Glomerular visceral epithelial cell (primary cell): ENCODE data around the gene PATJ.
A peak's percentile ranks its signal among the peaks of the same experiment; 100 is the strongest.
"Not testable (repeated sequence)": the region's sequence is repeated elsewhere in the genome, so short reads cannot be mapped to it uniquely, and the experiment has no call there.

Experiments
- DNase-seq: peaks from one replicate; pipeline ENCODE4 v3.0.0-alpha.2; 2016; ENCODE audit errors: extremely low spot score

Gene PATJ

GRCh38 chr1:61748566-61748965 lies 6.3 kb downstream of the PATJ start:
- DNase-seq = no peak

GRCh38 chr1:61749574-61749973 lies 7.3 kb downstream of the PATJ start:
- DNase-seq = no peak

GRCh38 chr1:61752921-61753389 lies 10.7 kb downstream of the PATJ start:
- no peak for DNase-seq

GRCh38 chr1:61753998-61754508 lies 11.8 kb downstream of the PATJ start:
- no peak for DNase-seq

GRCh38 chr1:61754545-61754944 lies 12.3 kb downstream of the PATJ start:
- DNase-seq = peak; percentile 19

GRCh38 chr1:61756773-61757172 lies 14.5 kb downstream of the PATJ start:
- no peak for DNase-seq

GRCh38 chr1:61757950-61758349 lies 15.7 kb downstream of the PATJ start:
- DNase-seq = no peak

- DNase-seq = no peak
These were observed 27.9 kb downstream of the PATJ start for GRCh38 chr1:61770131-61770530.

GRCh38 chr1:61776091-61776490 lies 33.8 kb downstream of the PATJ start:
- no peak for DNase-seq

- DNase-seq = no peak
These were observed 37.0 kb downstream of the PATJ start for GRCh38 chr1:61779231-61779630.

- no peak for DNase-seq
These were observed 38.9 kb downstream of the PATJ start for GRCh38 chr1:61781151-61781550.

- no peak for DNase-seq
These were observed 40.5 kb downstream of the PATJ start for GRCh38 chr1:61782771-61783170.

GRCh38 chr1:61784726-61785125 lies 42.4 kb downstream of the PATJ start:
- no peak for DNase-seq

- no peak for DNase-seq
These were observed 48.6 kb downstream of the PATJ start for GRCh38 chr1:61790837-61791236.

- peak; percentile 55 for DNase-seq
These were observed 54.9 kb downstream of the PATJ start for GRCh38 chr1:61797045-61797755.

GRCh38 chr1:61801047-61801446 lies 58.8 kb downstream of the PATJ start:
- not testable (repeated sequence) for DNase-seq

- no peak for DNase-seq
These were observed 65.4 kb downstream of the PATJ start for GRCh38 chr1:61807606-61808140.

GRCh38 chr1:61808321-61808720 lies 66.0 kb downstream of the PATJ start:
- DNase-seq = no peak

- DNase-seq = peak; percentile 6
These were observed 66.7 kb downstream of the PATJ start for GRCh38 chr1:61808968-61809367.

GRCh38 chr1:61812916-61813315 lies 70.6 kb downstream of the PATJ start:
- DNase-seq = no peak

GRCh38 chr1:61816191-61816590 lies 73.9 kb downstream of the PATJ start:
- DNase-seq = no peak

- no peak for DNase-seq
These were observed 76.7 kb downstream of the PATJ start for GRCh38 chr1:61818992-61819391.

GRCh38 chr1:61819421-61819820 lies 77.1 kb downstream of the PATJ start:
- no peak for DNase-seq
